HepG2 (cell line): ENCODE results near the gene RTN4RL2. TPM values are rescaled to one million over a fixed set of nuclear protein-coding genes. Genes with fewer than 3 reads are reported as not detected.
A peak's percentile ranks its signal among the peaks of the same experiment; 100 is the strongest.

Source experiments
- AGO2 ChIP-seq: fragments of 200-400 bp; formaldehyde crosslinking; optimal IDR thresholded peaks from 2 replicates; pipeline ENCODE3; 2017; ENCODE audit warnings: mild to moderate bottlenecking, low read depth, low read length, moderate library complexity
- ASH2L ChIP-seq: fragments of 300-600, 200-600 bp; sonication (generic); IDR thresholded peaks from 2 replicates; pipeline ENCODE4 v1.7.0; 2017; ENCODE audit warnings: low read depth, mild to moderate bottlenecking, moderate library complexity, mixed read lengths, low read length; ENCODE audit not compliant: insufficient read length
- CCDC6 ChIP-seq: sonication (generic); formaldehyde crosslinking; IDR thresholded peaks from 2 replicates; pipeline ENCODE4 v1.8.1; 2022; ENCODE audit warnings: mild to moderate bottlenecking, missing genetic modification reagents, moderate library complexity
- CENPT ChIP-seq: sonication (generic); formaldehyde crosslinking; IDR thresholded peaks from 2 replicates; pipeline ENCODE4 v1.8.0; 2022; ENCODE audit warnings: low read depth, mild to moderate bottlenecking, moderate library complexity, missing genetic modification reagents
- CHD2 ChIP-seq: IDR thresholded peaks from 2 replicates; pipeline ENCODE4 v1.6.1; 2011; ENCODE audit warnings: low read depth, low read length, improper control_type of control experiment
- CTCF ChIP-seq: sonication (generic); formaldehyde crosslinking; IDR thresholded peaks from 2 replicates; pipeline ENCODE4 v1.5.0; 2020; ENCODE audit warnings: mild to moderate bottlenecking, missing genetic modification reagents, moderate library complexity
- HNRNPK ChIP-seq: fragments of 200-400 bp; formaldehyde crosslinking; IDR thresholded peaks from 2 replicates; pipeline ENCODE4 v1.6.1; 2018; ENCODE audit warnings: low read length, low read depth, moderate library complexity, mild to moderate bottlenecking; ENCODE audit not compliant: poor library complexity, severe bottlenecking
- KDM2A ChIP-seq: sonication (generic); formaldehyde crosslinking; IDR thresholded peaks from 2 replicates; pipeline ENCODE4 v1.4.0; 2020; ENCODE audit warnings: low read depth, missing genetic modification reagents, borderline replicate concordance
- MAFF ChIP-seq: IDR thresholded peaks from 2 replicates; pipeline ENCODE4 v1.6.1; 2011; ENCODE audit warnings: low read depth, low read length, improper control_type of control experiment
- MAFK ChIP-seq, 2 experiments: IDR thresholded peaks in 1 of 2; conservative IDR thresholded peaks in 1 of 2; 2 replicates each; pipeline ENCODE4 v1.6.1; 2011; ENCODE audit warnings: improper control_type of control experiment in 2 of 2, low read length in 2 of 2
- MATR3 ChIP-seq: sonication (generic); formaldehyde crosslinking; IDR thresholded peaks from 2 replicates; pipeline ENCODE4 v1.4.0; 2020; ENCODE audit warnings: missing genetic modification reagents
- PCBP2 ChIP-seq: fragments of 200-400 bp; formaldehyde crosslinking; optimal IDR thresholded peaks from 2 replicates; pipeline ENCODE3; 2018; ENCODE audit warnings: low read length, low read depth; ENCODE audit not compliant: poor library complexity, severe bottlenecking
- TCF12 ChIP-seq, 2 experiments: fragments of 450-650 bp in 1 of 2; sonication (generic) in 1 of 2; formaldehyde crosslinking in 1 of 2; IDR thresholded peaks; 2 replicates each; pipeline versions ENCODE4 v1.6.1 to v1.8.0; 2017 to 2022; ENCODE audit warnings: antibody characterized with exemption in 1 of 2, mild to moderate bottlenecking in 1 of 2, missing genetic modification reagents in 1 of 2, moderate library complexity in 1 of 2
- THRA ChIP-seq: sonication (generic); formaldehyde crosslinking; IDR thresholded peaks from 2 replicates; pipeline ENCODE4 v1.4.0; 2020; ENCODE audit warnings: missing genetic modification reagents, borderline replicate concordance
- ZNF205 ChIP-seq: IDR thresholded peaks from 2 replicates; pipeline ENCODE4 v1.6.1; 2018; ENCODE audit warnings: missing biosample characterization, missing genetic modification reagents
- ZNF292 ChIP-seq: sonication (generic); formaldehyde crosslinking; IDR thresholded peaks from 2 replicates; pipeline ENCODE4 v1.8.1; 2022; ENCODE audit warnings: mild to moderate bottlenecking, low read depth, missing genetic modification reagents, borderline replicate concordance
- ZNF30 ChIP-seq: sonication (generic); formaldehyde crosslinking; IDR thresholded peaks from 2 replicates; pipeline ENCODE4 v1.5.0; 2020; ENCODE audit warnings: mild to moderate bottlenecking, missing genetic modification reagents
- ZNF430 ChIP-seq: sonication (generic); formaldehyde crosslinking; IDR thresholded peaks from 2 replicates; pipeline ENCODE4 v1.9.0; 2021; ENCODE audit warnings: mild to moderate bottlenecking, missing genetic modification reagents
- ZNF687 ChIP-seq: sonication (generic); formaldehyde crosslinking; IDR thresholded peaks from 2 replicates; pipeline ENCODE4 v1.5.1; 2020; ENCODE audit warnings: mild to moderate bottlenecking, missing genetic modification reagents, moderate library complexity
- ZNF724P ChIP-seq: sonication (generic); formaldehyde crosslinking; IDR thresholded peaks from 2 replicates; pipeline ENCODE4 v1.8.0; 2022; ENCODE audit warnings: missing genetic modification reagents, borderline replicate concordance
- ZZZ3 ChIP-seq: sonication (generic); formaldehyde crosslinking; IDR thresholded peaks from 2 replicates; pipeline ENCODE4 v1.4.0; 2020; ENCODE audit warnings: missing genetic modification reagents, mild to moderate bottlenecking, borderline replicate concordance
- polyA plus RNA-seq, 8 experiments: library from polyadenylated mRNA; depleted of rRNA in 3 of 8; stranded (reverse) in 7 of 8; unstranded in 1 of 8; fragments of >200 nt; fragmentation: Illumina TruSeq in 4 of 8; extraction: Trizol in 4 of 8; gene quantifications; 2 replicates each; pipeline versions ENCODE4 v1.2.1 to v1.2.3, GENCODE V29; 2011 to 2016; ENCODE audit warnings: low read depth in 4 of 8, missing spikeins in 1 of 8, mixed read lengths in 1 of 8; ENCODE audit not compliant: insufficient read depth in 1 of 8
- total RNA-seq, 5 experiments: library from RNA; depleted of rRNA; stranded (reverse); fragments of >200 nt; fragmentation: Illumina TruSeq; extraction: Trizol; gene quantifications; 2 replicates each; pipeline ENCODE4 v1.2.3, GENCODE V29; 2016; ENCODE audit warnings: low read depth in 1 of 5

RTN4RL2 gene
- total and polyA plus RNA-seq, 2 of the 13 experiments (the other 11 are each of a cell fraction or from before 2014, with no cell fraction given), result 1.3 to 4.3 TPM

- TF ChIP-seq TCF12 (IDR thresholded peaks at IDR 0.05) (no peak), TCF12 (CRISPR knock-in tag; IDR thresholded peaks at IDR 0.05) (0 out of 2 replicates have a peak, but pooled peaks have one; percentile 36), CHD2 (no peak), MAFK (conservative IDR thresholded peaks at IDR 0.05 in 1 of 2, IDR thresholded peaks at IDR 0.05 in 1 of 2; ENCODE audit: low read length in 2 of 2) (peak; percentile 75 to 78), ZNF687 (CRISPR knock-in tag) (peak; percentile 45; the same call in 1 of the 2 replicates), CTCF (CRISPR knock-in tag) (0 out of 2 replicates have a peak, but pooled peaks have one; percentile 4), CENPT (CRISPR knock-in tag) (no peak), ASH2L (no peak), AGO2 (peak; percentile 59), ZNF430 (CRISPR knock-in tag) (no peak), KDM2A (peak; percentile 61), MAFF (peak; percentile 66; the same call in 1 of the 2 replicates), CCDC6 (CRISPR knock-in tag) (no peak), ZZZ3 (CRISPR knock-in tag) (no peak), ZNF30 (CRISPR knock-in tag) (no peak), ZNF292 (CRISPR knock-in tag) (no peak), ZNF205 (CRISPR knock-in tag) (no peak), HNRNPK (peak; percentile 64), THRA (CRISPR knock-in tag) (no peak), MATR3 (CRISPR knock-in tag) (no peak), PCBP2 (peak; percentile 28), ZNF724P (CRISPR knock-in tag) (no peak)
Observed at GRCh38 chr11:57460758-57461749, 726 bp downstream of the RTN4RL2 start (continued).
